Measurements from ENCODE around the gene LYL1.

LYL1 gene

GRCh38 chr19:13120817-13121216, 18.2 kb upstream of the LYL1 start:
- no peak for DNase-seq (ENCODE audit: low spot score)
- no peak for TF ChIP-seq CTCF (IDR thresholded peaks at IDR 0.05; ENCODE audit: borderline replicate concordance, control extremely low read depth, extremely low read depth, insufficient read depth, missing control alignments)
- in situ Hi-C loops (cut with MboI; ENCODE audit: low sequenced_read_pairs, unreplicated experiment), result no loop called here

GRCh38 chr19:13120031-13120430, 17.4 kb upstream of the LYL1 start:
- DNase-seq (ENCODE audit: low spot score), result no peak
- in situ Hi-C loops (cut with MboI; ENCODE audit: low sequenced_read_pairs, unreplicated experiment), result no loop called here
- TF ChIP-seq CTCF (IDR thresholded peaks at IDR 0.05; ENCODE audit: borderline replicate concordance, control extremely low read depth, extremely low read depth, insufficient read depth, missing control alignments), result no peak

GRCh38 chr19:13119627-13120026, 17.0 kb upstream of the LYL1 start:
- DNase-seq (ENCODE audit: low spot score), result no peak
- no peak for TF ChIP-seq CTCF (IDR thresholded peaks at IDR 0.05; ENCODE audit: borderline replicate concordance, control extremely low read depth, extremely low read depth, insufficient read depth, missing control alignments)
- in situ Hi-C loops (cut with MboI; ENCODE audit: low sequenced_read_pairs, unreplicated experiment), result no loop called here

GRCh38 chr19:13118424-13119193, 16.0 kb upstream of the LYL1 start:
- no peak for TF ChIP-seq CTCF (IDR thresholded peaks at IDR 0.05; ENCODE audit: borderline replicate concordance, control extremely low read depth, extremely low read depth, insufficient read depth, missing control alignments)
- peak; percentile 82 for DNase-seq (ENCODE audit: low spot score)
- in situ Hi-C loops (cut with MboI; ENCODE audit: low sequenced_read_pairs, unreplicated experiment), result no loop called here

GRCh38 chr19:13117772-13118423, 15.2 kb upstream of the LYL1 start, which contains the start of gene NACC1:
TSS of gene NACC1 (plus strand) at chr19:13118264. CDS start at chr19:13135208, 16,944 bp downstream.
- in situ Hi-C loops (cut with MboI; ENCODE audit: low sequenced_read_pairs, unreplicated experiment), result no loop called here
- TF ChIP-seq CTCF (IDR thresholded peaks at IDR 0.05; ENCODE audit: borderline replicate concordance, control extremely low read depth, extremely low read depth, insufficient read depth, missing control alignments), result no peak
- DNase-seq (ENCODE audit: low spot score), result peak; percentile 99

GRCh38 chr19:13117176-13117771, 14.6 kb upstream of the LYL1 start:
- no peak for DNase-seq (ENCODE audit: low spot score)
- no peak for TF ChIP-seq CTCF (IDR thresholded peaks at IDR 0.05; ENCODE audit: borderline replicate concordance, control extremely low read depth, extremely low read depth, insufficient read depth, missing control alignments)

More at GRCh38 chr19:13117176-13117771, 14.6 kb upstream of the LYL1 start:
- in situ Hi-C loops (cut with MboI; ENCODE audit: low sequenced_read_pairs, unreplicated experiment), result no loop called here
